BJ (cell line): ENCODE data around the gene C5orf24. TPM values are rescaled to one million over a fixed set of nuclear protein-coding genes. Genes with fewer than 3 reads are reported as not detected.

Experiments used
- CTCF ChIA-PET: fragments of 350-600 bp; formaldehyde crosslinking; extraction: SDS; loops from one replicate; lab custom pipeline; 2021; ENCODE audit warnings: antibody characterized with exemption, inconsistent platforms; lab: Yijun Ruan, JAX
- POLR2A ChIA-PET: fragments of 300-600 bp; sonication (Branson Sonifier 250); formaldehyde crosslinking; extraction: SDS; loops from one replicate; lab custom pipeline; 2021; ENCODE audit warnings: antibody characterized with exemption; lab: Charles Lee
- DNase-seq: peaks from one replicate; pipeline ENCODE4 v3.0.0-alpha.2; 2011; ENCODE audit warnings: low read depth
- H3K27me3 ChIP-seq: 2 replicates; pipeline ENCODE4 v1.6.0; 2011; ENCODE audit warnings: low read length; ENCODE audit not compliant: control insufficient read depth, insufficient read depth
- H3K36me3 ChIP-seq: 2 replicates; pipeline ENCODE4 v1.5.1; 2011; ENCODE audit warnings: low read length; ENCODE audit not compliant: control insufficient read depth, insufficient read depth
- H3K4me3 ChIP-seq: 2 replicates; pipeline ENCODE4 v1.5.1; 2011; ENCODE audit warnings: low read depth, mild to moderate bottlenecking, control low read depth, low read length
- CTCF ChIP-seq: IDR thresholded peaks from 2 replicates; pipeline ENCODE4 v1.5.1; 2011; ENCODE audit warnings: low read depth, mild to moderate bottlenecking, control low read depth, inconsistent platforms, low read length, moderate library complexity; ENCODE audit not compliant: insufficient read depth
- polyA plus RNA-seq: library from polyadenylated mRNA; depleted of rRNA; stranded (reverse); fragments of >200 nt; gene quantifications from 2 replicates; pipeline ENCODE4 v1.2.3, GENCODE V29; 2011; rRNA removed

The C5orf24 gene
- polyA plus RNA-seq, 1 experiment, result 41.7 TPM

GRCh38 chr5:134906811-134907210 is 61.0 kb downstream of the C5orf24 start:
- Histone ChIP-seq H3K36me3 (no peaks in the 10 kb centered on the region), H3K27me3 (no peaks in the 10 kb centered on the region), H3K4me3 (no peak overlapping the region)
- CTCF ChIA-PET, result interaction anchor here (0.6 to 4.2 kb wide), 5 partner anchors 10 to 418 kb away, joined by 3 to 28 read pairs (median 3); partner anchors contain the start of gene CAMLG
- no peak for TF ChIP-seq CTCF
- no peak for DNase-seq
- POLR2A ChIA-PET, result no interaction called here

Other genes with a start within 250 kb of the C5orf24 start
- gene SAR1B, start 213.1 kb upstream of the C5orf24 start, polyA plus RNA-seq, result 23.1 and 49.5 TPM in 2 replicates
- gene SEC24A, start 197.2 kb upstream of the C5orf24 start, polyA plus RNA-seq, result 27.9 and 35.0 TPM in 2 replicates
- 16.6 and 16.9 TPM in 2 replicates for gene CAMLG, start 107.4 kb upstream of the C5orf24 start, polyA plus RNA-seq
- 19.4 and 27.2 TPM in 2 replicates for gene DDX46, start 87.2 kb upstream of the C5orf24 start, polyA plus RNA-seq
- 124 and 178 TPM in 2 replicates for gene TXNDC15, start 28.4 kb downstream of the C5orf24 start, polyA plus RNA-seq
- 3.3 and 5.6 TPM in 2 replicates for gene PCBD2, start 59.2 kb downstream of the C5orf24 start, polyA plus RNA-seq
- 0.38 and 0.43 TPM in 2 replicates for gene CATSPER3, start 121.9 kb downstream of the C5orf24 start, polyA plus RNA-seq
- 9.1 and 14.3 TPM in 2 replicates for gene PITX1, start 188.3 kb downstream of the C5orf24 start, polyA plus RNA-seq